Thoracic aorta (tissue), 2 donors: ENCODE results near the gene SRSF1. TPM values are rescaled to one million over a fixed set of nuclear protein-coding genes. Genes with fewer than 3 reads are reported as not detected.

Experiments
- ATAC-seq: fragments of 150-250 bp; one replicate; pipeline ENCODE4 v1.8.0; 2017; ENCODE audit warnings: low read depth; ENCODE audit not compliant: insufficient number of reproducible peaks, low FRiP score
- DNase-seq: peaks from one replicate; pipeline ENCODE4 v3.0.0-alpha.2; 2020; ENCODE audit warnings: low spot score
- H3K27ac ChIP-seq, 2 donors: fragments of 200-600 bp; sonication (generic); 1 replicate in 1 of 2; 2 replicates in 1 of 2; pipeline ENCODE4 v1.5.1; 2016; ENCODE audit warnings: mild to moderate bottlenecking in 2 of 2, moderate library complexity in 2 of 2
- H3K27me3 ChIP-seq: fragments of 200-600 bp; sonication (generic); replicated peaks from 2 replicates; pipeline ENCODE4 v1.6.0; 2016; ENCODE audit warnings: mild to moderate bottlenecking; ENCODE audit not compliant: insufficient read depth
- H3K36me3 ChIP-seq: fragments of 200-600 bp; sonication (generic); one replicate; pipeline ENCODE4 v1.5.1; 2016
- H3K4me1 ChIP-seq, 2 donors: fragments of 200-600 bp; sonication (generic); 1 replicate in 1 of 2; 2 replicates in 1 of 2; pipeline versions ENCODE4 v1.5.1 to v1.6.0; 2016; ENCODE audit warnings: low read depth in 2 of 2, mild to moderate bottlenecking in 1 of 2; ENCODE audit not compliant: control insufficient read depth in 1 of 2
- H3K4me3 ChIP-seq: fragments of 200-600 bp; sonication (generic); 2 replicates; pipeline ENCODE4 v1.5.1; 2016; ENCODE audit warnings: mild to moderate bottlenecking
- H3K9me3 ChIP-seq: fragments of 200-600 bp; sonication (generic); 2 replicates; pipeline ENCODE4 v1.5.1; 2016
- total RNA-seq, 2 donors: library from RNA; depleted of rRNA; stranded (reverse); fragments of >200 nt; gene quantifications; one replicate each; pipeline versions ENCODE4 v1.1.0 to v1.2.3, GENCODE V29; 2016
- TF ChIP-seq, protein P1 (sequence below): fragments of 200-600 bp; sonication (generic); IDR thresholded peaks from one replicate; pipeline ENCODE4 v1.5.1; 2019; ENCODE audit warnings: antibody characterized with exemption

SRSF1 gene
- total RNA-seq, 2 donors from 2014 or later = 132 to 220 TPM

DNA sequence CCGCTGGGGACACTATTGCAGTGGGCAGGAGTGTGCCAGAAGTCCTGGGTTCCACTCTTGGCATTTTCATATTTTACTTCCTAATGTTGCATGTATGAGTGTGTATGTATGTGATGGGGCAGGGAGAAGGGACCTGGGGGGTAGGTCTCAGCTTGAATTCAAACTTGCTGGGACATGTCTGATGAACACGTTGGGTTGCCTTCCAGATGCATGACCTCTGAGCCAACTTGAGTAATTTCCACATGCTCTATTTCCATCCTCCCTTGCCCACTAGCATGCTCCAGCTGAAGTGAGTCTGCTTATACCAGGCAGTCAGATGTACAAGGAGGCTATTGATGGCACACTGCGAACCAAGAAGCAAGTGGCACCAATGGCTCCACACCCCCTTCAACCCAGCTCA, 32.9 kb upstream of the SRSF1 start:
- H3K4me1 ChIP-seq = no peaks in the 10 kb centered on the region
- ATAC-seq = no peak
- H3K27ac ChIP-seq = no peak overlapping the region
- no peaks in the 10 kb centered on the region for H3K36me3 ChIP-seq
- DNase-seq = no peak
- no peak overlapping the region for H3K4me3 ChIP-seq
- no peaks in the 10 kb centered on the region for H3K27me3 ChIP-seq
- H3K9me3 ChIP-seq = no peaks in the 10 kb centered on the region
- TF ChIP-seq, protein P1, sequence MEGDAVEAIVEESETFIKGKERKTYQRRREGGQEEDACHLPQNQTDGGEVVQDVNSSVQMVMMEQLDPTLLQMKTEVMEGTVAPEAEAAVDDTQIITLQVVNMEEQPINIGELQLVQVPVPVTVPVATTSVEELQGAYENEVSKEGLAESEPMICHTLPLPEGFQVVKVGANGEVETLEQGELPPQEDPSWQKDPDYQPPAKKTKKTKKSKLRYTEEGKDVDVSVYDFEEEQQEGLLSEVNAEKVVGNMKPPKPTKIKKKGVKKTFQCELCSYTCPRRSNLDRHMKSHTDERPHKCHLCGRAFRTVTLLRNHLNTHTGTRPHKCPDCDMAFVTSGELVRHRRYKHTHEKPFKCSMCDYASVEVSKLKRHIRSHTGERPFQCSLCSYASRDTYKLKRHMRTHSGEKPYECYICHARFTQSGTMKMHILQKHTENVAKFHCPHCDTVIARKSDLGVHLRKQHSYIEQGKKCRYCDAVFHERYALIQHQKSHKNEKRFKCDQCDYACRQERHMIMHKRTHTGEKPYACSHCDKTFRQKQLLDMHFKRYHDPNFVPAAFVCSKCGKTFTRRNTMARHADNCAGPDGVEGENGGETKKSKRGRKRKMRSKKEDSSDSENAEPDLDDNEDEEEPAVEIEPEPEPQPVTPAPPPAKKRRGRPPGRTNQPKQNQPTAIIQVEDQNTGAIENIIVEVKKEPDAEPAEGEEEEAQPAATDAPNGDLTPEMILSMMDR = no peak

DNA sequence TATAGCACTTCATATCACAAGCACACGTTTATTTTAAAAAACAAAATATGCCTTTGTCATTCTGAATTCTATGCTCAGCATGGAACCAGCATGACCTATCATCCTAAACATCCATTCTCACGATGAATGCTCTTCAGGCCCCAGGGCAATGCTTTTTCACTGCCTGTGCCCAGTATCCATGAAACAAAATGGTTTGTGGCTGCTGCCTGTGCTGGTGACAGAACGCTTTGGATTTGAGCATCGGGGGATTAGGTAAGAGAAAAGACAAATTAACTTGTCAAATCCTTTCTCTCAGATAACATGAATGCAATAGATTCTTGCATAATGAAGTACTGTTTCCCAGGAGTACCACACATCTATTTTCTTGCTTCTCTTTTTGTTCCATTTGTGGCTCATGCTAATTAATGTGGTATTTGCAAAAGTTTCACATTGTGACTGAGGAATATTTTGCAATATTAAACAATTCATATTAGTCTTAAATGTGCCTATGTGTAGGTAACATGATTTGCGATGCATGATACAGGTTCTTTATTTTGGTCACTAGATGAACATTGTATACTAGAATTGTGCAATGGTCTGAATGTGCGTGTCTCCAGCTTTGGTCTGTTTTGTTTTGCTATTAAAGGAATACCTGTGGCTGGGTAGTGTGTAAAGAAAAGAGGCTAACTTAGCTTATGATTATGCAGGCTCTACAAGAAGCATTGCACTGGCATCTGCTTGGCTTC, 25.8 kb upstream of the SRSF1 start:
- ATAC-seq = no peak
- TF ChIP-seq, protein P1 = no peak

DNA sequence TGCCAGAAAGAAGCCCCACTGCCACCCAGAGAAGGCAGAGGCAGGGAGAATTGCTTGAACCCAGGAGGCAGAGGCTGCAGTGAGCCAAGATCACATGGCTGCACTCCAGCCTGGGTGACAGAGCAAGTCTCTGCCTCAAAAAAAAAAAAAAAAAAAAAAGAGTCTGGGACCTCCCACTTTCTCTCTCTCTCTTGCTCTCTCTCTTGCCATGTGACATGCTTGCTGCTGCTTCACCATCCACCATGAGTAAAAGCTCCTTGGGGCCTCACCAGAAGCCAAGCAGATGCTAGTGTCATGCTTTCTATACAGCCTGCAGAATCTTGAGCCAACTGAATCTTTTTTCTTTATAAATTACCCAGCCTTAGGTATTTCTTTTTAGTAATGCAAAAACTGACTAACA, 21.5 kb upstream of the SRSF1 start:
- Histone ChIP-seq H3K4me3 (no peak overlapping the region), H3K27ac (no peak overlapping the region), H3K36me3 (no peaks in the 10 kb centered on the region), H3K27me3 (no peaks in the 10 kb centered on the region), H3K9me3 (no peaks in the 10 kb centered on the region), H3K4me1 (no peaks in the 10 kb centered on the region)
- DNase-seq (no peak), ATAC-seq (no peak)
- TF ChIP-seq, protein P1 = no peak

More for the DNA sequence above, 25.8 kb upstream of the SRSF1 start:
- no peak for DNase-seq
- Histone ChIP-seq H3K36me3 (no peaks in the 10 kb centered on the region), H3K4me3 (no peak overlapping the region), H3K9me3 (no peaks in the 10 kb centered on the region), H3K27me3 (no peaks in the 10 kb centered on the region), H3K4me1 (no peaks in the 10 kb centered on the region), H3K27ac (no peak overlapping the region)

DNA sequence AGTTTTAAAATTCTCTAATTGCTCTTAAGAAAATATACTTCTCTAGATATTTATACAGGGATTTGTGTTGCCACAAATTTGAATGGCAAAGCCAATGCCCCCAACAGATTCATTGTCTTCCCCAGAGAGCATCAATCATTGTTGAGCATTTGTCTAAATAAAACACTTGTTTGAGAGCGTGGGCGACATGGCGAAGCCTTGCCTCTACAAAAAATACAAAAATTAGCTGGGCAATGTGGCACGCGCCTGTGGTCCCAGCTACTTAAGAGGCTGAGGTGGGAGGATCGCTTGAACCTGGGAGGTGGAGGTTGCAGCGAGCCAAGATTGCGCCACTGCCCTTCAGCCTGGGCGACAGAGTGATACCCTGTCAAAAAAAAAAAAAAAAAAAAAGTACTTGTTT, 13.4 kb upstream of the SRSF1 start:
- H3K27ac ChIP-seq = no peak overlapping the region
- no peak for DNase-seq
- TF ChIP-seq, protein P1 = no peak
- H3K27me3 ChIP-seq = no peaks in the 10 kb centered on the region
- ATAC-seq = no peak
- H3K4me3 ChIP-seq = no peak overlapping the region
- no peaks in the 10 kb centered on the region for H3K9me3 ChIP-seq
- H3K36me3 ChIP-seq = no peaks in the 10 kb centered on the region
- no peaks in the 10 kb centered on the region for H3K4me1 ChIP-seq

DNA sequence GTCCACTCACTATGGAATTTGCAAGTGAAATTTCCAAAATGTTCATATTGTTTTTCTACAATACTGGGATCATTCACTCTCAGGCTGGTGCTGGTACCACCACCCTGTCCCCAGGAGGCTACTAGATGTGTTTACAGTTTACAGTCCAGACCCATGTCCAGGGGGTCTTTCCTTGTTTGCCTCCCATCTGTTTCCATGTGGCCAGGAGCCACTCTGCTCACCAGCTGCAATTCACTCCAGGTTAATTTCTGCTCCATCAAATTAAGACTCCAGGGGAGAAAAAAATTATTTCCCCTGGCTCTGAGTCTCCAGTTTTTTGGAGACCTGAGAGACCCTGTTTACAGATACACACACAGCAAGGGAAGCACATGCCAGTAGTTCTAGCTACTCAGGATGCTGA, 12.5 kb upstream of the SRSF1 start:
- Histone ChIP-seq H3K27ac (no peak overlapping the region), H3K27me3 (no peaks in the 10 kb centered on the region), H3K9me3 (no peaks in the 10 kb centered on the region), H3K4me1 (no peaks in the 10 kb centered on the region), H3K4me3 (no peak overlapping the region), H3K36me3 (no peaks in the 10 kb centered on the region)
- TF ChIP-seq, protein P1 = no peak
- DNase-seq (no peak), ATAC-seq (no peak)
